Epithelial cell of esophagus (primary cell): Measurements from ENCODE around the gene ZCCHC8.
A peak's percentile ranks its signal among the peaks of the same experiment; 100 is the strongest.
"Not testable (repeated sequence)": the region's sequence is repeated elsewhere in the genome, so short reads cannot be mapped to it uniquely, and the experiment has no call there.

Experiments used
- DNase-seq: peaks from one replicate; pipeline ENCODE4 v3.0.0; 2010; ENCODE audit warnings: low read depth
- H3K4me3 ChIP-seq: 2 replicates; pipeline ENCODE4 v1.5.1; 2011; ENCODE audit warnings: mild to moderate bottlenecking, low read length, control low read depth
- TF ChIP-seq, protein P1 (sequence below): IDR thresholded peaks from 2 replicates; pipeline ENCODE4 v1.5.1; 2011; ENCODE audit warnings: low read depth, mild to moderate bottlenecking, low read length, control low read depth, inconsistent platforms; ENCODE audit not compliant: insufficient read depth; ENCODE audit errors: missing control alignments

ZCCHC8 gene

DNA sequence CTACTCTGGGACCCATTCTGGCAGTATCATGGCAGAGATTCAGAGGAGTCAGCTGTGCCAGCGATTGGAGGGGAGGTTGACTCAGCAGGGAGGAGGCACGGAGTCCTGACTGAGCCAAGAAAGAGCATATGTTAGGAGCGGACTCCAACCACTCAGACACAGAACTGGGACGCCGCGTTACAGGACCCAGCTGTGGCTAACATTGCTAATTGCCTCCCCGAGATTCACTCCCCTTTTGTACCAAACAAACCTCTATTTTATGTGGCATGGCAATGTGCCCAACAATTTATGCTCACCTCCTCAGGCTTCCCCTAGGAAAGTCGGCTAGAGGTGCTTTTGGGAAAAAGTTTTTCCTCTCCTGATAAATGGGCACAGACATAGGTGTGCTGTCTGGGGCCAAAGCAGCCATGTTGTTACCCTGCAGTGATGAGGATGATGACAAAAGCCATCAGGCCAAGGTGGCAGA is 63.0 kb downstream of the ZCCHC8 start:
- no peak overlapping the region for H3K4me3 ChIP-seq
- DNase-seq: peak; percentile 79
- TF ChIP-seq, protein P1, sequence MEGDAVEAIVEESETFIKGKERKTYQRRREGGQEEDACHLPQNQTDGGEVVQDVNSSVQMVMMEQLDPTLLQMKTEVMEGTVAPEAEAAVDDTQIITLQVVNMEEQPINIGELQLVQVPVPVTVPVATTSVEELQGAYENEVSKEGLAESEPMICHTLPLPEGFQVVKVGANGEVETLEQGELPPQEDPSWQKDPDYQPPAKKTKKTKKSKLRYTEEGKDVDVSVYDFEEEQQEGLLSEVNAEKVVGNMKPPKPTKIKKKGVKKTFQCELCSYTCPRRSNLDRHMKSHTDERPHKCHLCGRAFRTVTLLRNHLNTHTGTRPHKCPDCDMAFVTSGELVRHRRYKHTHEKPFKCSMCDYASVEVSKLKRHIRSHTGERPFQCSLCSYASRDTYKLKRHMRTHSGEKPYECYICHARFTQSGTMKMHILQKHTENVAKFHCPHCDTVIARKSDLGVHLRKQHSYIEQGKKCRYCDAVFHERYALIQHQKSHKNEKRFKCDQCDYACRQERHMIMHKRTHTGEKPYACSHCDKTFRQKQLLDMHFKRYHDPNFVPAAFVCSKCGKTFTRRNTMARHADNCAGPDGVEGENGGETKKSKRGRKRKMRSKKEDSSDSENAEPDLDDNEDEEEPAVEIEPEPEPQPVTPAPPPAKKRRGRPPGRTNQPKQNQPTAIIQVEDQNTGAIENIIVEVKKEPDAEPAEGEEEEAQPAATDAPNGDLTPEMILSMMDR: no peak

DNA sequence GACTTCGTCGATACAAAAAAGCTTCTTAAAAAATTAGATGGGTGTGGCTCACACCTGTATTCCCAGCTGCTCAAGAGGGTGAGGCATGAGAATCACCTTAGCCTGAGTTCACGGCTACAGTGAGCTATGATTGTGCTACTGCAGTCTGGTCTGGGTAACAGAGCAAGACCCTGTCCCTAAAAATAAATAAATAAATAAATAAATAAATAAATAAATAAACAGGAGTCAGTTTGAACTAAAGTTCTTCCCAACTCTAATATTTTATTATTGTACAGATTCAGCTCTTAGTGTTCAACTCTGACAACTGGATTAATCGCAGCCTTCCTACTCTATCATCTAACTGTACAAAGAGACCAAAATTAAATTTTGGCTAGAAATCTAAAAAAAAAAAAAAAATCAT is 65.5 kb downstream of the ZCCHC8 start:
- TF ChIP-seq, protein P1: no peak
- H3K4me3 ChIP-seq: no peak overlapping the region
- DNase-seq: peak; percentile 40

DNA sequence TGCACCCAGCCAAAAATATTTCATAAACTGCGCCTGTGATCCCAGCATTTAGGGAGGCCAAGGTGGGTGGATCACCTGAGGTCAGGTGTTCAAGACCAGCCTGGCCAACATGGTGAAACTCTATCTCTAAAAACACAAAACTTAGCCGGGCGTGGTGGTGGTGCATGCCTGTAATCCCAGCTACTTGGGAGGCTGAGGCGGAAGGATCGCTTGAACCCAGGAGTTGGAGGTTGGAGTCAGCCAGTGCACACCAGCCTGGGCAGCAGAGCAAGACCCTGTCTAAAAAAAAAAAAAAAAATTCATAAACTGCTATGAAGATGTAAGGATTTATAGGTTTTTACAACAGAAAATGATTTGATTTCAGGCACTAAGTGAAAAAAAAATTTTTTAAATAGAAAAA is 71.7 kb downstream of the ZCCHC8 start:
- not testable (repeated sequence) for DNase-seq, H3K4me3 ChIP-seq

DNA sequence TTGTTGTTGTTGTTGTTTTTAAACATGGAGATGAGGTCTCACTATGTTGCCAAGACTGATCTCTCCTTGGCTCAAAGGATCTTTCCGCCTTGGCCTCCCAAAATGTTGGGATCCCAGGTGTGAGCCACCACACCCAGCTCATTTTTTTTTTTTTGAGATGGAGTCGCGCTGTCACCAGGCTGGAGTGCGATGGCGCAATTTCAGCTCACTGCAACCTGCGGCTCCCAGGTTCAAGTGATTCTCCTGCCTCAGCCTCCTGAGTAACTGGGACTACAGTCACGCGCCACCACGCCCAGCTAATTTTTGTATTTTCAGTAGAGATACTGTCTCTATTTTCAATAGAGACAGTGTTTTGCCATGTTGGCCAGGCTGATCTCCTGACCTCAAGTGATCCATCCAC is 73.3 kb downstream of the ZCCHC8 start:
- DNase-seq: no peak
- TF ChIP-seq, protein P1: no peak
- no peak overlapping the region for H3K4me3 ChIP-seq

DNA sequence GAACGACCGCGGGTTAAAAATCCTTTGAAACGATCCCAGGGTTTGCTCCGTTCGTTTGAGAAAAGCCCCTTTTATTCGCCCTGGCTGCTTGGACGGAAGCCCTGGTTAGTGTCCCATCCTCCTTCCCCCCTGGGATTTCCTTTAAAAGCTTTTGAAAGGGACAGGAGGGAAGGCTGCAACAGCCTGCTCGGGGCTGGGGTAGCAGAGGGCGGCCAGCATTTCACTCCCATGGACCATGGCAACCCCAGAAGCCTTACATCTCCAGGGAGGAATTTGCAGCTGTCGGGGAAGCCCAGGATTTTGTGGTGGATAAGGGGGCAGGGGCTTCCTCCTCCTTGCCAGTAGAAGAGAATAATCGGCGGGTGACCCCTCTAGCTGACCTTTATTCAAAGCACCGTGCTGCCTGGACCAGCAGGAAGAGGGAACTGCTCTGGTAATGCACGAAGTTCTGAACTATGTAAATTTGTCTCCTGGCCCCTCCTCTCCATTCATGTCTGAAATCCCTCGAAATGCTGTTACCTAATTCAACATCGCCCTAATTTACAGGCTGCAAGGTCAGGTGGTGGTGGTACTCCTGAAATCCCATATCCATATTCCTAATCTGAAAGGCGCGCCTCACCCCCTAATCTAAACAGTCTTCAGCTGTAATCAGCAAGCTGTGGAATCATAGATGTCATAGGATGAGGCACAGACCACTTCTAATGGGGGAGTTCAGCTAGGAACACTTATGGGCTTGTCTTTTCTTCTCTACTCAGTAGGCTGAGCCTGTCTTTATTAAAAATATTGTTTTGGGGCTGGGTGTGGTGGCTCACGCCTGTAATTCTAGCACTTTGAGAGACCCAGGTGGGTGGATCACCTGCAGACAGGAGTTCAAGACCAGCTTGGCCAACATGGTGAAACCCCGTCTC is 77.2 kb downstream of the ZCCHC8 start:
- DNase-seq: peak; percentile 43
- TF ChIP-seq, protein P1: no peak
- H3K4me3 ChIP-seq: peak overlapping the region; percentile 61

DNA sequence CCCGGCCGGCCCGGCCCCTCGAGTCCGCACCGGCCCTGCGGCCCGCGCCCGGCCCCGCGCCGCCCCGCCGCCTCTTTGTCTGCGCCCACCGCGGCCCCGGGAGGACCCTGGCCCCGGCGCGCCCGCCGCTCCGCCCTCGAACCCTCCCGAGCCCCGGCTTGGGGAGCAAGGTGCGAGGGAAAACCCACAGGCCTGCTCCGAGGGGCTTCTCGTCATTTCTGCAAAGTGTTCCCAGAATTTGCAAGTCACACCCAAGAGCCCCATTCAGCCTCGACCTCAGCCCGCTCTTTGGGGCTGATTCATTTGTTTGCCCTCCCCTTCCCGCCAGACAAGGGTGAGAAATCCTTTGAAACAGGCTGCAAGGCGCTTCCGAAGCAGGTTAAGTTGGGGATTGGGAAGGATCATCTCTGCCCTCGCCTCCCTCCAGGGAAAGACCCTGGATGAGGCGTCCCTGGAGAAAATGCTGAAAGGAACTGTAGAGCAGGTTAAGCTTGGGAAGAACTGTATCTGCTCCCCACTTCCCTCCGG is 77.9 kb downstream of the ZCCHC8 start:
- peak overlapping the region; percentile 61 for H3K4me3 ChIP-seq
- TF ChIP-seq, protein P1: no peak
- peak; percentile 82 for DNase-seq

DNA sequence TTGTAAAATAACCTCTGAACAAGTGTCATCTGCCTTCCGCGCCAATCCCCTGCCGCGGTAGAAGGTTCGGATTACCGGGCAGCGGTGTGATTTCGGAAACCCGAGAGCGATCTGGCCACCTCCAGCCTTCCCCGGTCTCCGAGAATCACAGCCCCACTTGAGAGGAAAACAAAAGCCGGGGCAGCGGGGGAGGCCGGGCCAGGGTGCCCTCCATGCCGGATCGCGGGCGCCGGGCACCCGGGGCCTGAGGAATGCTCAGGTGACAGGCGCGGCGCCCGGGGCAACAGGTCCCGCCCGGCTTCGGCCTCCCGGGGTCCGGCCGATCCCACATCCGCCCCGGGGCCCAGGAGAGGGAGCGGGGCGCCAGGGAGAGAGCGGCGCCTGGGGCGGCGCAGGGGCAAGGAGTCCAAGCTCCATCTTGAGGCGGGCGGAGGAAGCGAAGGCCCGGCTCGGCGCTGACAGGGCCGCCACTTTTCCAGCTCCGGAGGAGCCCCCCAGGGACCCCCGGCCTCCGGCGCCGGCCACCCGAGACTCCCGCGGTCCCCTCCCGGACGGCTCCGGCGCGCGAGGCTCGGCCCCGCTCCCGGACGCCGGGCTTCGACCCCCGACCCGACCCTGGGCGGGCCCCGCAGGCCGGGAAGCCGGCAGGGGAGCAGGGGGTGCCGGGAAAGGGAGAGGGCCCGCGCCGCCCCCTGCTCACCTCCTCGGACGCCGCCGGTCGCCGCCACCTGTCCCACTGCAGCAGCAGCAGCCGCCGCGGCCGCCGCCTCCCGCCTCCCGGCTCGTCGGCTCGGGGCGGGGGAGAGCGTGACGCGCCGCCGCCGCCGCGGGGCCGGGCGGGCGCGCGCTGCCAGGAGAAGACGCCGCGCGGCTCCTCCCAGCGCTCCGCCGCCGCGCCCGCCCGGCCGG is 78.7 kb downstream of the ZCCHC8 start, which contains the start of gene CLIP1:
TSS of gene CLIP1 (minus strand) at position 849 of the 909 bp plus-strand sequence. CDS start 42,217 bp downstream, outside the sequence.
- peak within 1 kb of the TSS; percentile 81 for H3K4me3 ChIP-seq
- TF ChIP-seq, protein P1: peak; percentile 25
- DNase-seq: peak; percentile 81
